Keratinocyte (primary cell): ENCODE measurements around the gene REEP6. TPM values are rescaled to one million over a fixed set of nuclear protein-coding genes. Genes with fewer than 3 reads are reported as not detected.

Experiments used
- DNase-seq: peaks from one replicate; pipeline ENCODE4 v3.0.0-alpha.2; 2011; ENCODE audit warnings: low read depth, missing footprints, low spot score
- FAIRE-seq: peaks from 2 replicates; lab custom pipeline; 2011; peaks lifted over from hg19 to GRCh38; lab: Jason Lieb, UNC
- H2AFZ ChIP-seq: 2 replicates; pipeline ENCODE4 v1.6.0; 2012; ENCODE audit warnings: low read length, control low read depth, inconsistent platforms; ENCODE audit not compliant: control insufficient read depth
- H3K27ac ChIP-seq: 2 replicates; pipeline ENCODE4 v1.5.1; 2011; ENCODE audit warnings: low read length; ENCODE audit not compliant: control insufficient read depth, insufficient read depth
- H3K27me3 ChIP-seq: 3 replicates; pipeline ENCODE4 v1.6.0; 2011; ENCODE audit warnings: low read length; ENCODE audit not compliant: control insufficient read depth, insufficient read depth; ENCODE audit errors: extremely low read depth
- H3K36me3 ChIP-seq, 2 experiments: 2 replicates in 1 of 2; 3 replicates in 1 of 2; pipeline ENCODE4 v1.5.1; 2011; ENCODE audit warnings: low read length in 2 of 2, mild to moderate bottlenecking in 1 of 2; ENCODE audit not compliant: control insufficient read depth in 2 of 2, insufficient read depth in 2 of 2; ENCODE audit errors: extremely low read depth in 1 of 2
- H3K4me1 ChIP-seq: 3 replicates; pipeline ENCODE4 v1.5.1; 2011; ENCODE audit warnings: low read length; ENCODE audit not compliant: control insufficient read depth, insufficient read depth; ENCODE audit errors: extremely low read depth
- H3K4me2 ChIP-seq: 3 replicates; pipeline ENCODE4 v1.6.0; 2011; ENCODE audit warnings: low read depth, low read length; ENCODE audit not compliant: control insufficient read depth, insufficient read depth; ENCODE audit errors: extremely low read depth
- H3K4me3 ChIP-seq, 3 experiments: fragments of 200-600 bp in 1 of 3; sonication (generic) in 1 of 3; 2 replicates in 2 of 3; 3 replicates in 1 of 3; pipeline ENCODE4 v1.5.1; 2011 to 2016; ENCODE audit warnings: low read length in 3 of 3, mild to moderate bottlenecking in 3 of 3, control low read depth in 2 of 3, inconsistent platforms in 1 of 3, low read depth in 1 of 3, mixed read lengths in 1 of 3, mixed run types in 1 of 3, moderate library complexity in 1 of 3; ENCODE audit not compliant: control insufficient read depth in 2 of 3, insufficient read depth in 2 of 3; ENCODE audit errors: extremely low read depth in 1 of 3
- H3K79me2 ChIP-seq: 2 replicates; pipeline ENCODE4 v1.6.0; 2012; ENCODE audit warnings: low read length; ENCODE audit not compliant: control insufficient read depth, insufficient read depth
- H3K9ac ChIP-seq: 3 replicates; pipeline ENCODE4 v1.6.0; 2011; ENCODE audit warnings: low read length; ENCODE audit not compliant: control insufficient read depth, insufficient read depth; ENCODE audit errors: extremely low read depth
- H3K9me1 ChIP-seq: 3 replicates; pipeline ENCODE4 v1.6.0; 2011; ENCODE audit warnings: low read length; ENCODE audit not compliant: control insufficient read depth, insufficient read depth; ENCODE audit errors: extremely low read depth
- H3K9me3 ChIP-seq: 2 replicates; pipeline ENCODE4 v1.5.1; 2012; ENCODE audit warnings: low read depth, low read length; ENCODE audit not compliant: control insufficient read depth
- H4K20me1 ChIP-seq: 3 replicates; pipeline ENCODE4 v1.6.0; 2011; ENCODE audit warnings: low read length; ENCODE audit not compliant: control insufficient read depth, insufficient read depth; ENCODE audit errors: extremely low read depth
- CTCF ChIP-seq, 3 experiments: IDR thresholded peaks in 1 of 3; conservative IDR thresholded peaks in 1 of 3; optimal IDR thresholded peaks in 1 of 3; 2 replicates in 2 of 3; 3 replicates in 1 of 3; pipeline versions ENCODE3 to v1.5.1; 2011; ENCODE audit warnings: low read length in 3 of 3, mild to moderate bottlenecking in 3 of 3, moderate library complexity in 2 of 3, control low read depth in 1 of 3, inconsistent platforms in 1 of 3; ENCODE audit not compliant: insufficient read depth in 2 of 3; ENCODE audit errors: extremely low read depth in 1 of 3
- EZH2 ChIP-seq: IDR thresholded peaks from one replicate; pipeline ENCODE4 v1.6.1; 2012; ENCODE audit warnings: inconsistent platforms, mild to moderate bottlenecking, low read length, moderate library complexity
- dilution Hi-C: fragments of 300-500 bp; cut with MboI; formaldehyde crosslinking; loops from one replicate; pipeline ENCODE4 v1.7.0; 2020; ENCODE audit warnings: low sequenced_read_pairs; ENCODE audit not compliant: extremely low pct_ligation_motif_present
- polyA plus RNA-seq, 5 experiments: library from polyadenylated mRNA; depleted of rRNA in 3 of 5; stranded (reverse) in 3 of 5; stranded (forward) in 1 of 5; unstranded in 1 of 5; fragments of >200 nt; gene quantifications; 1 replicate in 1 of 5; 2 replicates in 3 of 5; 3 replicates in 1 of 5; pipeline versions ENCODE4 v1.2.1 to v1.2.3, GENCODE V29; 2011 to 2012; ENCODE audit warnings: missing spikeins in 2 of 5, low read depth in 1 of 5, low replicate concordance in 1 of 5

The REEP6 gene
- polyA plus RNA-seq, 1 donor (not counting 4 experiments of a cell fraction or from before 2014, with no cell fraction given): 1.2 TPM

GRCh38 chr19:1520203-1520780 is 29.3 kb downstream of the REEP6 start:
- no peaks in the 10 kb centered on the region for H3K36me3 ChIP-seq
- TF ChIP-seq CTCF (optimal IDR thresholded peaks at IDR 0.05 in 1 of 3, IDR thresholded peaks at IDR 0.05 in 1 of 3, conservative IDR thresholded peaks at IDR 0.05 in 1 of 3; ENCODE audit: extremely low read depth in 1 of 3, insufficient read depth in 2 of 3, low read length in 3 of 3) (no peak), EZH2 (no peak)
- H2AFZ ChIP-seq: no peak overlapping the region
- H3K27me3 ChIP-seq: peaks cover 27% of the 10 kb centered on the region
- H3K27ac ChIP-seq: no peak overlapping the region
- dilution Hi-C loops: no loop called here
- H4K20me1 ChIP-seq: peaks cover 2% of the 10 kb centered on the region
- FAIRE-seq (no peak), DNase-seq (no peak)
- H3K79me2 ChIP-seq: no peaks in the 10 kb centered on the region
- H3K4me3 ChIP-seq: no peak overlapping the region
- no peaks in the 10 kb centered on the region for H3K9me3 ChIP-seq
- no peaks in the 10 kb centered on the region for H3K4me1 ChIP-seq
- no peak overlapping the region for H3K9ac ChIP-seq
- no peaks in the 10 kb centered on the region for H3K9me1 ChIP-seq
- H3K4me2 ChIP-seq: no peak overlapping the region

- Histone ChIP-seq H3K4me1 (no peaks in the 10 kb centered on the region), H3K27me3 (peaks cover 37% of the 10 kb centered on the region), H3K36me3 (no peaks in the 10 kb centered on the region), H3K79me2 (no peaks in the 10 kb centered on the region), H2AFZ (no peak overlapping the region), H3K4me2 (no peak overlapping the region), H4K20me1 (peaks cover 2% of the 10 kb centered on the region), H3K4me3 (no peak overlapping the region), H3K27ac (no peak overlapping the region), H3K9me3 (no peaks in the 10 kb centered on the region), H3K9ac (no peak overlapping the region), H3K9me1 (no peaks in the 10 kb centered on the region)
- dilution Hi-C loops: no loop called here
- TF ChIP-seq CTCF (optimal IDR thresholded peaks at IDR 0.05 in 1 of 3, IDR thresholded peaks at IDR 0.05 in 1 of 3, conservative IDR thresholded peaks at IDR 0.05 in 1 of 3; ENCODE audit: extremely low read depth in 1 of 3, insufficient read depth in 2 of 3, low read length in 3 of 3) (no peak), EZH2 (no peak)
- no peak for FAIRE-seq
- DNase-seq: no peak
Measured at GRCh38 chr19:1521636-1522035, 30.7 kb downstream of the REEP6 start.
